KG1 (cell line): ENCODE measurements around the gene CDK12.
A peak's percentile ranks its signal among the peaks of the same experiment; 100 is the strongest.
"Not testable (repeated sequence)": the region's sequence is repeated elsewhere in the genome, so short reads cannot be mapped to it uniquely, and the experiment has no call there.

Source experiments
- DNase-seq: peaks from one replicate; lab custom pipeline; 2025; lab: John Stamatoyannopoulos, UW

CDK12 gene

GRCh38 chr17:39461113-39461925 lies at the start of gene CDK12:
CDK12 (plus strand) TSS chr17:39461486; CDS start chr17:39462072, 586 bp downstream.
- peak; percentile 98 for DNase-seq

GRCh38 chr17:39416141-39416540 lies 45.1 kb upstream of the CDK12 start:
- no peak for DNase-seq

GRCh38 chr17:39429600-39429999 lies 31.7 kb upstream of the CDK12 start:
- DNase-seq, result no peak

DNA sequence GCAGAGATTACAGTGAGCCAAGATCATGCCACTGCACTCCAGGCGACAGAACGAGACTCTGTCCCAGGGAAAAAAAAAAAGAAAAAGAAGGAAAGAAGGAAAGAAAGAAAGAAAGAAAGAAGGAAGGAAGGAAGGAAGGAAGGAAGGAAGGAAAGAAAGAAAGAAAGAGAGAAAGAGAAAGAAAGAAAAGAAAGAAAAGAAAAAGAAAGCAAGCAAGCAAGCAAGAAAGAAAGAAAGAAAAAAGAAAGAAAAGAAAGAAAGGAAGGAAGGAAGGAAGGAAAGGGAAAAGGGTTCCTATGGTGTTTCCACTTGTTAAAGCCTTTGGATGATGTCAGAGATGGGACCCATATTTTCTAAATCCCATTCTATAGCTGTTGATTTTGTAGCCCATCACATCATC lies 21.4 kb upstream of the CDK12 start:
- DNase-seq, result not testable (repeated sequence)

- no peak for DNase-seq
Measured at GRCh38 chr17:39443326-39443725, 18.0 kb upstream of the CDK12 start.

DNA sequence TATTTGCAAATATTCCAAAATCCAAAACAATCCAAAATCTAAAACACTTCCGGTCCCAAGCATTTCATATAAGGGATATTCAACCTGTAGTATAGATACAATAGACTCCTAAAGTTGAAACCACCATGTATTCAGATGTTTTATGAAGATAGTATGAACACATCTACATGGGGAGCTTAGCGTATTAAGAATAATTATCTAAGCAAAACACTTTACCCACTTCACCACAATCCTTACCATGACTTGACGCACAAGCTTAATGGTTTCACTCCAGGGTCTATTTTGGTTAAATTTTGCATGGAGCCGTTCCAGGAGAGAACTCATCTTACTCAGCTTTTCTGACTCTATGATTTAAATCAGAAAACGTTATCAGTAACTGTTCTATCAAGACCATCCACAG lies 13.7 kb upstream of the CDK12 start:
- no peak for DNase-seq

- no peak for DNase-seq
Measured at GRCh38 chr17:39450051-39450450, 11.2 kb upstream of the CDK12 start.

DNA sequence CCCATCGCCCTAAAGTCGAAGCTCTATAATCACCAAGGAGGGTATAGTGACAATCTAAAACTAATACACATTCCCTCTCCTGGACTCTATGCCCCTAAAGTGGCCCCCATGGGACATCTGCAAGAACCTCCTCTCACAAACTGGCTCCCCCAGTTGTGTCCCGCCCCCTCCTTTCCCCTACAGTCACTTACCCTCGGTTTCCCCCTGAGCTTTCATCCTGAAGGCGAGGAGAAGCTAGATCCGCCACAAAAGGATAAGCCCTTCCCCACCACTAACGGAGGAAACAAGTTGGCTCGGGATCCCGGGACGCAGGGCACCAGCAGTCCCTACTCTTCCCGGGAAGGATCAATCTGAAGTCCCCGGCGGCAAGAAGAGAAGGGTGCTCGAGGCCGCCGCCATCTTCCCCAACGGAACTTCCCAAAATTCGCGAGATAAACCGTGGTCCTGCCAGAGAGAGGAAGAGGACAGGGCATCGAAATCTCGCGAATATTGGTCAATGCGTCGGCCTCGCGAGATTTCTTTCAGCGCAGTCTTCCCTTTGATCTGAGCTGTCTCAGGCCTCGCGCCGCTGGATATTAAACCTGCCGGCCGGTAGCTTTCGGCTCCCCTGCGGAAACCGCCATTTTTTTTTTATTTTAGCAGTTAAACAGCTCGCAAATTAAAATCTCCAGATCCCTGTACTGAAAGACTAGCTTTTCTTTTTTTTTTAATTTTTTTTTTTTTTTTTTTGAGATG lies 10.3 kb upstream of the CDK12 start, which contains the start of gene MED1:
Gene MED1, minus strand, starts transcription at position 417 of the 735 bp plus-strand sequence. Its CDS starts 201 bp downstream, at position 216.
- peak; percentile 93 for DNase-seq

DNA sequence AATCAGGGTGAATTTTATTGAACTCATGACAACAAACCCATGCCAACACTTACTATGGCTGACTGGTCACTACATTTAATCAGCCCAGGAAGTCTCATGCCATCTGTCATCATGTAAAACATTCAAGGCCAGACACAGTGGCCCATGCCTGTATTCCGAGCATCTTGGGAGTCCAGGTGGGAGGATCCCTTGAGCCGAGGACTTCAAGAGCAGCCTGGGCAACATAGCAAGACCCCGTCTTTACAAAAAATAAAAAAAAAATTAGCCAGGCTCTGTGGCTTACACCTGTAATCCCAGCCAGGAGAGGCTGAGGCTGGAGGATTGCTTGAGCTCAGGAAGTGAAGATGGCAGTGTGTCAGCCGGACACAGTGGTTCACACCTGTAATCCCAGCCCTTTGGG lies 5.4 kb upstream of the CDK12 start:
- DNase-seq, result no peak

DNA sequence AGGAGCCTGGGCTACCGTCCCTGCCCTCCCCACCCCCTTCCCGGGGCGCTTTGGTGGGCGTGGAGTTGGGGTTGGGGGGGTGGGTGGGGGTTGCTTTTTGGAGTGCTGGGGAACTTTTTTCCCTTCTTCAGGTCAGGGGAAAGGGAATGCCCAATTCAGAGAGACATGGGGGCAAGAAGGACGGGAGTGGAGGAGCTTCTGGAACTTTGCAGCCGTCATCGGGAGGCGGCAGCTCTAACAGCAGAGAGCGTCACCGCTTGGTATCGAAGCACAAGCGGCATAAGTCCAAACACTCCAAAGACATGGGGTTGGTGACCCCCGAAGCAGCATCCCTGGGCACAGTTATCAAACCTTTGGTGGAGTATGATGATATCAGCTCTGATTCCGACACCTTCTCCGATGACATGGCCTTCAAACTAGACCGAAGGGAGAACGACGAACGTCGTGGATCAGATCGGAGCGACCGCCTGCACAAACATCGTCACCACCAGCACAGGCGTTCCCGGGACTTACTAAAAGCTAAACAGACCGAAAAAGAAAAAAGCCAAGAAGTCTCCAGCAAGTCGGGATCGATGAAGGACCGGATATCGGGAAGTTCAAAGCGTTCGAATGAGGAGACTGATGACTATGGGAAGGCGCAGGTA lies 762 bp downstream of the CDK12 start:
- DNase-seq, result no peak

- DNase-seq, result peak; percentile 16
Measured at GRCh38 chr17:39462631-39463375, 1.5 kb downstream of the CDK12 start.

DNA sequence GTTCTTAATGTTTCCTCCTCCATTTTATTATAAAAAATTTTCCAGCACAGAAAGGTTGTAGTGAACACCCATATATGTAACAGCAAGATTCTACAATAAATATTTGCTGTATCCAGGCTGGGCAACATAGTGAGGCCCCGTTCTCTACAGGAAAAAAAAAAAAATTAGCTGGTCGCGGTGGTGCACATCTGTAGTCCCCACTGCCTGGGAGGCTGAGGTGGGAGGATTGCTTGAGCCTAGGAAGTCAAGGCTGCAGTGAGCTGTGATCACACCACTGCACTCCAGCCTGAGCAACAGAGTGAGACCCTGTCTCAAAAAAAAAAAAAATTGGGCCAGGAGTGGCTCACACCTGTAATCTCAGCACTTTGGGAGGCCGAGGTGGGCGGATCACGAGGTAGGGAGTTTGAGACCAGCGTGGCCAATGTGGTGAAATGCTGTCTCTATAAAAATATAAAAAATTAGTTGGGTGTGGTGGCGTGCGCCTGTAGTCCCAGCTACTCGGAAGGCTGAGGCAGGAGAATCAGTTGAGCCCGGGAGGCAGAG lies 3.4 kb downstream of the CDK12 start:
- not testable (repeated sequence) for DNase-seq

DNA sequence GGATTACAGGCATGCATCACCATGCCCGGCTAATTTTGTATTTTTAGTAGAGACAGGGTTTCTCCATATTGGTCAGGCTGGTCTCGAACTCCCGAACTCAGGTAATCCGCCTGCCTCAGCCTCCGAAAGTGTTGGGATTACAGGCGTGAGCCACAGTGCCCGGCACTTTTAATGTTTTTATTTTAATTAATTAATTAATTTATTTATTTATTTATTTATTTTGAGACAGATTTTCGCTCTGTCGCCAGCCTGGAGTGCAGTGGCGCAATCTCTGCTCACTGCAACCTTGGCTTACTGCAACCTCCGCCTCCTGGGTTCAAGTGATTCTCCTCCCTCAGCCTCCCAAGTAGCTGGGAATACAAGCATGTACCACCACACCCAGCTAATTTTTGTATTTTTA lies 7.3 kb downstream of the CDK12 start:
- not testable (repeated sequence) for DNase-seq

DNA sequence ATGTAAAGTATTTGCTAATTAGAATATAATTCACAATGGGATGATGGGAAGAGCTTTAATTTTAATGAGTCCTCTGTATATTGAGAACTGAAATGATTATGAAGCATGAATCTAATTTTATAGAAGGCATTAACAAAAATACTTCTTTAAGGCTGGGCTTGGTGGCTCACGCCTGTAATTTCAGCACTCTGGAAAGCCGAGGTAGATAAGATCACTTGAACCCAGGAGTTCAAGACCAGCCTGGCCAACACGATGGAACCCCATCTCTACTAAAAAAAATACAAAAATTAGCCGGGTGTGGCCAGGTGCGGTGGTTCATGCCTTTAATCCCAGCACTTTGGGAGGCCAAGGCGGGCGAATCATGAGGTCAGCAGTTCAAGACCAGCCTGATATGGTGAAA lies 12.0 kb downstream of the CDK12 start:
- DNase-seq, result no peak

GRCh38 chr17:39479631-39480030 lies 18.3 kb downstream of the CDK12 start:
- not testable (repeated sequence) for DNase-seq

DNA sequence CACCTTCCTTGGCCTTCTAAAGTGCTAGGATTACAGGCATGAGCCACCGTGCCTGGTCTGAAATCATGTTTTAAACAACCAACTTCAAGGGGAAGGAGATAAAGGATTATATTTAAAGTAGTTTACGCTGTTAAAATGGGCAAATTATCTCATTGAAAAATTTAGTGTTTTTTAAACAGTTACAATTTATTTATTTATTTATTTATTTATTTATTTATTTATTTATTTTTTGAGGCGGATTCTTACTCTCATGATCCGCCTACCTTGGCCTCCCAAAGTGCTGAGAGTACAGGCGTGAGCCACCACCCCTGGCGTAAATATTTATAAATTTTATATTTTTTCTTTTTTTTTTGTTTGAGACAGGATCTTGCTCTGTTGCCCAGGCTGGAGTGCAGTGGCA lies 22.2 kb downstream of the CDK12 start:
- DNase-seq, result no peak

DNA sequence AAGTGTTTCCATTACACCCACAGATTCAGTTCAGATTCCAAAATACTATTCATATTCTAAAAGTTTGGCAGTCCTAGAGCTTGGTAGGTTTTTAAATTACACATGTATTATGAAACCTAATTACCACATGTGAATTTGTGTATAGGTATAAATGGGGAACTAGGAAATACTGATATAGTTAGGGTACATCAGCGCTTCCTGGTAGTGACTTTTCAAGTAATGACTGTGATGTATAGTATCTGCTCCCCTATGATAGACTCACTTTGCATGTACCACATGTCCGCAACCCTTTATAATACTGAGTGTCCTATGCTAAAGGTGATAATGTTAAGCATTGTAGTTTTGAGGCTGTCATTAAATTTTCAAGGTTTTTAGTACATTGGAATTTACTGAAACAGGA lies 22.9 kb downstream of the CDK12 start:
- no peak for DNase-seq

- DNase-seq, result no peak
Measured at GRCh38 chr17:39485555-39485954, 24.3 kb downstream of the CDK12 start.

DNA sequence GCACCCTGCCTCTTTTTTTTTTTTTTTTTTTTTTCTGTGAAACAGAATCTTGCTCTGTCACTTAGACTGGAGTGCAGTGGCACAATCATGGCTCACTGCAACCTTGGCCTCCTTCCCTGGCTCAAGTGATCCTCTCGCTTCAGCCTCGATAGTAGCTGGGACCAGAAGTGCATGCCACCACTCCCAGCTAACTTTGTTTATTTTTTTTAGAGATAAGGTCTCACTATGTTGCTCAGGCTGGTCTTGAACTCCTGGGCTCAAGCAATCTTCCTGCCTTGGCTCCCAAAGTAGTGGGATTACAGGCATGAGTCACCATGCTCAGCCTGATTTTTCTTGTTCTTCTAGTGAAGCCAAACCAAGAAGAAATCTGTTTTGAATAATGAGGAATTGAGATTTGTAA lies 25.0 kb downstream of the CDK12 start:
- DNase-seq, result no peak

DNA sequence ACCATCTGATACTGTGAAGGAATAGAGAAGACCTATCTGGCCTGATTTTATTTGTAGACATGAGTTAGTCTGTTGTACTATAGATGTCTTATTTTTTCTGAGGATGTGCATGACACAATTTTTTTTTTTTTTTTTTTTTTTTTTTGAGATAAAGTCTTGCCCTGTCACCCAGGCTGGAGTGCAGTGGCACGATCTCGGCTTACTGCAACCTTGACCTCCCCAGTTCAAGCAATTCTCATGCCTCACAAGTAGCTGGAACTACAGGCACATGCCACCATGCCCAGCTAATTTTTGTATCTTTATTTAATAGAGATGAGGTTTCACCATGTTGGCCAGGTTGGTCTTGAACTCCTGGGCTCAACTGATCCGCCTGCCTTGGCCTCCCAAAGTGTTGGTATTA lies 26.2 kb downstream of the CDK12 start:
- DNase-seq, result not testable (repeated sequence)

GRCh38 chr17:39487946-39488345 lies 26.7 kb downstream of the CDK12 start:
- no peak for DNase-seq

DNA sequence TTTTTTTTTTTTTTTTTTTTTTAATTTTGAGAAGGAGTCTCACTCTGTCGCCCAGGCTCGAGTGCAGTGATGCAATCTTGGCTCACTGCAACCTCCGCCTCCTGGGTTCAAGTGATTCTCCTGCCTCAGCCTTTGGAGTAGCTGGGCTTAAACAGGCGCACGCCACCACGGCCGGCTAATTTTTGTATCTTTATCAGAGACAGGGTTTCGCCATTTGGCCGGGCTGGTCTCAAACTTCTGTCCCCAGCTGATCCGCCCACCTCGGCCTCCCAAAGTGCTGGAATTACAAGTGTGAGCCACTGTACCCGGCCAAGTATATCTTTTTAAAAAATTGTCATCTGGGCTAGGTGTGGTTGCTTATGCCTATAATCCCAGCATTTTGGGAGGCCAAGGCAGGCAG lies 35.6 kb downstream of the CDK12 start:
- not testable (repeated sequence) for DNase-seq
